Adrenal gland (tissue), 5 donors: ENCODE results near the gene NRP1.

Experiments used
- POLR2A ChIP-seq, 2 donors: fragments of 450-650 bp; IDR thresholded peaks; one replicate each; pipeline ENCODE4 v1.6.1; 2017; ENCODE audit warnings: antibody characterized with exemption in 2 of 2, mild to moderate bottlenecking in 2 of 2, moderate library complexity in 1 of 2
- TF ChIP-seq, protein P1 (sequence below), 6 experiments: fragments of 450-650 bp in 4 of 6; fragments of 200-600 bp in 2 of 6; sonication (generic) in 1 of 6; IDR thresholded peaks; 1 replicate in 5 of 6; 2 replicates in 1 of 6; pipeline versions ENCODE4 v1.5.1 to v1.8.0; 2016 to 2021; ENCODE audit warnings: antibody characterized with exemption in 6 of 6, mild to moderate bottlenecking in 2 of 6, moderate library complexity in 1 of 6
- donor health status: DM: no; HTN: no; CAD: no.

DNA sequence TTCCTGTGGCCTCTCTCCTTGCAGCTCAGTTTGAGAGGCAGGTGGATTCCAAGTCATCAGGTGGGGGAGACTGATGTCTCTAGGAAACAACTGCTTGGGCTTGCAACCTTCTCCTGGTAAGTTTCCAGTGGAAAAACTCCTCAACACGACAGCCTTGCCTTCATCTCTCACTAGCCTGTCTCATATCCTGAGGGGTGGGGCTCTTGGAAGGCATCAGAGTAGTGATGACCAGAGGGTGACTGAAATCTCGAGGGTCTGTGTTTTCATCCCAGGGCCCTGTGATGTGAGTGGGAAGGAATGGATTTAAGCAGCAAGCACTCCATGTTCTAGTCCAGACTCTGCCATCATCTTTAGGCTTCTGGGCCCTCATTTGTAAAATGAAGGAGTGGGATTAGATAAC is 107.0 kb downstream of the NRP1 start:
- TF ChIP-seq, protein P1, sequence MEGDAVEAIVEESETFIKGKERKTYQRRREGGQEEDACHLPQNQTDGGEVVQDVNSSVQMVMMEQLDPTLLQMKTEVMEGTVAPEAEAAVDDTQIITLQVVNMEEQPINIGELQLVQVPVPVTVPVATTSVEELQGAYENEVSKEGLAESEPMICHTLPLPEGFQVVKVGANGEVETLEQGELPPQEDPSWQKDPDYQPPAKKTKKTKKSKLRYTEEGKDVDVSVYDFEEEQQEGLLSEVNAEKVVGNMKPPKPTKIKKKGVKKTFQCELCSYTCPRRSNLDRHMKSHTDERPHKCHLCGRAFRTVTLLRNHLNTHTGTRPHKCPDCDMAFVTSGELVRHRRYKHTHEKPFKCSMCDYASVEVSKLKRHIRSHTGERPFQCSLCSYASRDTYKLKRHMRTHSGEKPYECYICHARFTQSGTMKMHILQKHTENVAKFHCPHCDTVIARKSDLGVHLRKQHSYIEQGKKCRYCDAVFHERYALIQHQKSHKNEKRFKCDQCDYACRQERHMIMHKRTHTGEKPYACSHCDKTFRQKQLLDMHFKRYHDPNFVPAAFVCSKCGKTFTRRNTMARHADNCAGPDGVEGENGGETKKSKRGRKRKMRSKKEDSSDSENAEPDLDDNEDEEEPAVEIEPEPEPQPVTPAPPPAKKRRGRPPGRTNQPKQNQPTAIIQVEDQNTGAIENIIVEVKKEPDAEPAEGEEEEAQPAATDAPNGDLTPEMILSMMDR (IDR thresholded peaks at IDR 0.05): no peak
- no peak for TF ChIP-seq POLR2A (IDR thresholded peaks at IDR 0.05)
